Activated naive CD4-positive, alpha-beta T cell treated with anti-CD3 and anti-CD28 coated beads, Interleukin-2, amount 50 U/mL, for 16 hours (primary cell): ENCODE results near the gene RCAN1.

ENCODE experiments used
- DNase-seq: peaks from one replicate; pipeline ENCODE4 v3.0.0-alpha.2; 2020

The RCAN1 gene

DNA sequence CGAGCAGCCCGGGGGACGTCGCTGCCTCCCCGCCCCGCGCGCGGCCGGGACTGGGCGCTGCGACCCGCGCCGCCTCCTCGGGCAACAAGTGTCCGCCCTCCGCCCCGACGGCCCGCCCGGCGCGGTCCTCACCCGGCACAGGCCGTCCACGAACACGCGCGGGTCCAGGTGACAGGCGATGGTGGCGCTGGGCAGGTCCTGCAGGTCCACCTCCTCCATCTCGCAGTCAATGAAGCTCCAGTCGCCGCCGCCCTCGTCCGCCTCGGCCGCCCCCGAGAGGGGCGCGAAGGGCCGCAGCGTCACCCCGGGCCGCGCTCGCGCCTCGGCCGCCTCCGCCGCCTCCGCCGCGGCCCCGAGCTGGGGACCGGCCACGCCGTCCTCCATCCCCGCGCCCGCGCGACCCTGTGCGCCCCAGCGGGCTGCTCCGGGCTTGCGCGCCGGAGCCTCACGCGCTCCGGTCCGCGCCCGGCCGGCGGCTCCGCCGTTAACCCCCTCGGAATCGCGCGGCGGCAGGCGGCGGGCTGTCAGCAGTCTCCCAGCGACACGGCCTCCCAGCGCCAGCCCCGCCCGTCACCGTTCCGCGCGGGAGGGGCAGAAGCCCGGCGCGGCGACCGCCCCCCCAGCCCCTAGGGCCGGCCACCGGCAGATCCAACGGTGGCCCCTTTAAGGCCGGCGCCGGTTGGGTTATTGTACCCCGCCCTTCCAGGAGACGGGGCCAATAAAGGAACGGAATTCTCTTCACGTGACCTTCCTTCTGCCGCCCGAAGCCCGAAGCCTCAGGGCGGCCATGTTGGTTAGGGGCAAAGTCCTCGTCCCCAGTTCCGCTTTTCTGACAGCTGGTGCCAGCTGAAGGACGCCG lies at the start of gene RCAN1:
Gene RCAN1, minus strand, starts transcription at position 486 of the 859 bp plus-strand sequence. Its CDS starts 102 bp downstream, at position 384.
- peak; percentile 86 for DNase-seq

DNA sequence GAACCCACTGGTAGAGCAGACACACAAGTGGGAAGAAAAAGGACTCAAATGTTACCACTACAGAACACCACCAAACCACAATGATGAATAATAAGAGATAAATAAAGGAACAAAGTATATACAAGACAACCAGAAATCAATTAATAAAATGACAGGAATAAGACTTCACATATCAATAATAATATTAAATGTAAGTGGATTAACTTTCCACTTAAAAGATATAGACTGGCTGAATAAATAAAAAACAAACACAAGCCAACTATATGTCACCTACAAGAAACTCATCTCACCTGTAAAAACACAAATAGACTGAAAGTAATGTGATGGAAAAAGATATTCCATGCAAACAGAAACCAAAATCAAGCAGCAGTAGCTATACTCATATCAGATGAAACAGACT lies 46.9 kb upstream of the RCAN1 start:
- DNase-seq: no peak

DNA sequence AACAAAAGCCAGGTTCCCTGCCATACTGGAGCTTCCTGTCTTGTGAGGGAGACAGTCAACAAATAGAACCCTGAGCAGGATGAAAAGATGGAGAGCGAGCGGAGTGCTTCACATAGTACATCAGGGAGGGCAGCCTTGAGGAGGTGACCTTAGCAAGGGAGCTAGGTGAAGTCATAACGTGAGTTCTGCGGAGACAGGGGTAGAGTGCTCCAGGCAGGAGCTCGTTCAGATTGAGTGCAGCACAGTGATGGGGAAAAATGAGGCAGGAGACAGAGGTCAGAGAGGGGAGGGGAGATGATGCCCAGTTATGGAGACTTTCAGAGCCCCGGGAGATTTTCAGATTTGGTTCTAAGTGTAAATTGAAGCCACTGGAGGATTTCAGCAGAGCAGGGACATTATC lies 38.6 kb upstream of the RCAN1 start:
- no peak for DNase-seq

DNA sequence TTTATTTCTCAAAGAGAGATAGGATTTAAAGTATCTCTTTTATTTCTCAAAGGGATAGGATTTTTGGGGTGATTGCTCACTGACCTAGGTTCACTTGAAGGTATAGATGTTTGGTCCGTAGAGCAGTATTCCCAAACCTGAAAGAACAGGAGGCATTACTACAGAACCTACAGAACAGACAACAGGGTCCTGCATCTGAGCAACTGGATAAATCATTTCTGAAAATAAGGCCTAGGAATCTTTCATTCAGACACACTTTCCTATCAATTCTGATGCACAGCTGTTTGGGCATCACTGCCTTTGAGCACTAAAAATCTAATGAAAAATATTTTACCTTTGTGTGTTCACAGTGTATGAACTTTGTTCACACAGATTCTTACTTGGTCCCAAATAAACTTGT lies 36.7 kb upstream of the RCAN1 start:
- no peak for DNase-seq

DNA sequence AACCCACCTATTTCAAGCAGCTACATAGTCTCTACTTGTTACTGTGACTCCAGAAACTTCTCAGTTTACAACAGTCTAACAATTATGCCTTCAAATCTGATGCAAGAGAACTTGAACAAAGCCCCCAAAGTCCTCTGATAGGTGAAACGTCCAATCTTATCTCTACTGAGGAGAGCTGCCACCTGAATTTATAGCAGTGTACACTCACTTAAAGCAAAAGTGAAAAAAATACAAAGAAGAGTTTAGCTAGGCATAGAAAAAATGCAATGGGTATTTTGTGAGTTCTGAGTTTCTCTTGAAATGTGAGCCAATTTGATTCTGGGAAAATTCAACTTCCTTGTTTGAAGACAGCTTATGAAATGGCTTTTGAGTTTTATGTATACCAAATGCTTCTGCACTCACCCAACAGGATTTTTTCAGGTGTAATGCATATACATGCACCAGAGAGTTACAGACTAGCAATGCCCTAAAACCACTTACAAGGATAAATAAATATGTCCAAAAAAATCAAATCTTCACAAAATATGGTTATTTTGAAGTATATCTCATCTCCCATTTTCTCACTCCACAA lies 36.0 kb upstream of the RCAN1 start:
- DNase-seq: no peak

DNA sequence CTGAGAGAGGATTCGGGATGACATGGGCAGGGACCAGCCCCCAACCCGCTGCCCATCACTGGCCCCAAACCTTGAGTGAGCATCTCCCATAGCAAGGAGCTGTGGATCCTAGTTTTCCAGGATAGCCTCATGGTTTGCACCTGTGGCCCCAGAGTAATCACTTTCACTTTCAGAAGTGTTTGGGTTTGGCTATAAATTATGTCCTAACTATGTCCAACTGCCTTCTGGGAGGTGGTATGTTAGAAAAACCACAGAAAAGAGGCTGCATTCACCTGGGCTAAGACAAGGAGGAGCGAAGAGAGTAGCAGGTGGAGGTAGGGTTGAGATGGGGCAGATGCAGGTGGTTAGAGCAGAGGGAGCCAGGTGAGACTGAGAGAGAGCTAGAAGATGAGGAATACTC lies 34.5 kb upstream of the RCAN1 start:
- DNase-seq: no peak

DNA sequence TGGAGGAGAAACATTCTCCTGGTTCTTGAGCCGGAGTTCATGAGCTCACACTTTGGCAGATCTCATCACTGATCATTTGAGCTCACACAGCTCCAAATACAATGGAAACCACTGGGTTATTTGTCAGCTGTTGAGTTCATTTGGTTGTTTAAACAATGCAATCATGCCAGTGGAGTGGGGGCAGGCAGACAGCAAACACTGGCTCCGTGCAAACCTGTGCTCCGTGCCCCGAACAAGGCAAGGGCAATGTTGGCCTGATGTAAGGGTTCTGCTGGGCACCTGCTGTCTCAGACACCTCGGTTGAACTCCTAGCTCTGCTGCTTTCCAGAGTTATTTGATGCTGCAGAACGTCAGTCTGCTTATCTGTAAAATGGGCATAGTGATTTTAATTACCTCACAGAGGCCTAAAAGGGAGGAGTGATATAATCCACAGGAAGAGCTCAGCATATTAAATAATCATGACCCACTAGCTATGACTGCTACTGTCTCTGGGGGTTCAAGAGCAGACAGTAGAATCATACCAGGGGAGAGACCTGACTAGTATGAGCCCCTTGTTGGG lies 33.9 kb upstream of the RCAN1 start:
- no peak for DNase-seq

DNA sequence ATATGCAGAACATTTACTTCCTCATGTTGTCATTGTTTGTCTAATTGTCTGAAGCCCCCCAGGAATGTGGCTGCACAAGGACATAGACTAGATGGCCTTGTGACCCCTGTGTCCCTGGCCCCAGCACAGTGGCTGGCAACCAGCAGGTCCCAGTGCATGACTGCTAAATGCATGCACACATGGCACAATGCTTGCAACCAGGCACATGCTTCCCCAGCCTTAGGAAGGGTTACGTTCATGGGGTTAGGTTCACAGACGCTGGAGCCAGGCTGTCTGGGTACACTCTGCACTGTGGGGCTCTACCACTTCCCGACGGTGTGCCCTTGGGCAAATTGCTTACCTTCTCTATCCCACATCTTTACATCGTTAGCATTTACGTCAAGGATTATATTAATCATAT lies 32.6 kb upstream of the RCAN1 start:
- no peak for DNase-seq

DNA sequence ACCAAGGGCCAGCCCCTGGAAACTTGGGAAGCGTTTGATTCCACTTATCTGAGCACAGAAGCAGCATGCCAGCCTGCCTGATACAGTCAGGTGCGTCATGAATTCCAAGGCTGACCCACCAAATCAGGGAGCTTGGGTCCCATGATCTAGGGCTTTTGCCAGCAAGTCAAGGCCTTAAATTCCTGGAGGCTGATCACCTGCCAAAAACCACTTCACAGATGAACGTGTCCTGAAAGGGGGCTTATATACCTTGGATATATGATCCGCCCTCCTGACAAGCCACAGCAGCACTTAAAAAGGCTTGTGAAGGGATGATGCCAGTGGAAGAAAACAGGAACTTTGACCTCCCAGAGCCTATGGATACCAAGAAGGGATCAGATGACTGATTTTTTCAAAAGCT lies 29.9 kb upstream of the RCAN1 start:
- DNase-seq: no peak

DNA sequence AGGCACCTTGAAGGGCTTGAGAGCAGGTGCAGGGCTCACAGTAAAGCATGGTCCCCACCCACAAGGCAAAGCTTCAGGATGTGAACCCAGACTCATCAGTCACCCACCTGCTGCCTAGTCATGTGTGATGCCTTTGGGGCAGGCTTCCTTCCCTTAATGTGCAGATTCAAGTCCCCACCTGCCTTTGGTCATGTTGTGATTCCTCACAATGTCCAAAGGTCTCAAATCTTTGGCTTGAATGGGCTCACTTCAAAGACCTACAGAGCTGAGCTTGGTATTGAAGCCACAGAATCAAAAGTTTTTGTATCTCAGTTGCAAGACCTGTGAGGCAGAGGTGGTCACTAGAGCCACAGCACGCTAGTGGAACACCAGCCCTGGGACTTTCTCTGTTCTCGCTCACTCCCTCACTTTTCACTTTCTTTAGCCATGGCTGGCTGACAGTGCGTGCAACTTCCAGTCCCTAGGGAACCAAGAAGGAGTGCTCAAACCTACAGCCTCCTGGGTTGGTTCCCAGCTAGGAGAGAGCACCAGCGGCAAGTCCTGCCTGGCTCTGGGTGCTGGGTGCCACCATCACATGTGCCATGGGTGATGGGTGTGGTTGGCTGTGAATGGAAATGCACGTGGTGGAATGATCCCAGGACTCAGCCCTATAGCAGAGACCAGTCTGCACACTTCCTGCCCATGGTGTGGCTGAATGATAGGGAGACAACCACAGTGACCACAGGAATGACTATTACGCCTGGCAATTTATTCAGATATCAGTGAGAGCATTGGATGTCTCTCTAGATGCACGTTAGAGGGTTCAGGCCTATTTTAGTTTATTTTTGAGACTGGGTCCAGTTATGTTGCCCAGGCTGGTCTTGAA lies 27.5 kb upstream of the RCAN1 start:
- DNase-seq: no peak

DNA sequence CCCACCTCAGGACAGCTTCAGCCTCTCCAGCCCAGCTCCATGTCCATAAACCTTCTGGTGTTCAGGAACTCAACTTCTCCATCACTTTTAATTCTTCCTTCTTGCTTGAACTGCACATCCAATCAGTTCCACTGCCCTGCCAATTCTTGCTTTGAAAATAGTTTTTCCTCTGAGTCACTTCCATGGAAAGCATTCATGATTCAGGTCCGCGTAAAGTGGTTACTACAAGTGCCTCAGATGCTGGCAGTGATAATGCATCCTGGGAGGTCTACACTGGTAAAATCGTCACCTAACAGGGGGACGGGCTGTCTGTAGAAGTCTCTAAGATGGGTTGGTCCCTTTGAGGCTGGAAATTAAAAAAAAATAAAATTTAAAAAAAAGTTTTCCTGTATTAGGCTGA lies 25.9 kb upstream of the RCAN1 start:
- DNase-seq: no peak

DNA sequence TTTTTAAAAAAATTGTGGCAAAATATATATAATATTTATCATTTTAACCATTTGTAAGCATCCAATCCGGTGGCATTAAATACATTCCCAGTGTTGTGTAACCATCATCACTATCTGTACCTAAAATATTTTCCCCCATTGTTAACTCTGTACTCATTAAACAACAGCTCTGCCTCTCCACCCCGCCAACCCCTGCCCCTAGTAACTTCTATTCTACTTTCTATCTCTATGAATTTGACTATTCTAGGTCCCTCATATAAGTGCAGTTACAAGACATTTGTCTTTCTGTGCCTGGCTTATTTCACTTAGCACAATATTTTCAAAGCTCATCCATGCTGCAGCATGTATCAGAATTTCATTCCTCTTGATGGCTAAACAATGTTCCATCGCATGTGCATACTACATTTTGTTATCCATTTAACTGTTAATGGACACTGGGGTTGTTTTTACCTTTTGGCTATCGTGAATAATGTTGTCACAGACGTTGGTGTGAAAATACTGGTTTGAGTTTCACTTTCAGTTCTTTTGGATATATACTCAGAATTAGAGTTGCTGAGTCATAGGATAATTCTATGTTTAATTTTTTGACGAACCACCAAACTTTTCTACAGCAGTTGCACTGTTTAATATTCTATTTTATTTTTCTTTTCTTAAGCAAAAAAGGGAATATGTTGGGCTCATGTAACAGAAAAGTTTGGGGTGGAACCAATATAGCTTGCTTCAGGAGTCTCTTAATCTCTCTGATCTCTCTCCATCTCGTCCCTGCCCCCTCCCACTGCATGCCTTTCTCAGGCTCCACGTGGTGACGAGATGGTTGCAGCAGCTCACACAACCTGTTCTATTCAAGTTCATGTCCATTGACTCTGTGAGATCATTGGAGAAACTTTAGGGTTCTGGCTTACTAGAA lies 25.2 kb upstream of the RCAN1 start:
- peak; percentile 50 for DNase-seq

DNA sequence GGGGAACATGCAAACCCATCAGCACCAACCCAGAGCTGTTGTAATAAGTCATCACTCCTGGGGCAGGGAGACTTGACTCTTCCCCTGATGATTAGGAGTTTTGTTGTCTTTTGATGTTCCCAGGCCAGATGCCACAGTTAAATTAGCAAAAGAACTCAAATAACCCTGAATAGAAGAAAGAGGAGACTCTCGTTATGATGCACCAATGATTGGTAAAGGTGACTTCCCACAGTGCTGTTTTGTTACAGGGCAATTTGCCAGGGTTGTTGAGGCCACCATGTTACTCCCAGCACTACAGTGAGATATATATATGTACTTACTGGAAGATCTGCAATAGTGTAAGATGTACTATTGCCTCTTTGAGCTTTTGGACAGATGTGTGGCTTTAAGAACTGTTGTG lies 24.3 kb upstream of the RCAN1 start:
- DNase-seq: no peak

DNA sequence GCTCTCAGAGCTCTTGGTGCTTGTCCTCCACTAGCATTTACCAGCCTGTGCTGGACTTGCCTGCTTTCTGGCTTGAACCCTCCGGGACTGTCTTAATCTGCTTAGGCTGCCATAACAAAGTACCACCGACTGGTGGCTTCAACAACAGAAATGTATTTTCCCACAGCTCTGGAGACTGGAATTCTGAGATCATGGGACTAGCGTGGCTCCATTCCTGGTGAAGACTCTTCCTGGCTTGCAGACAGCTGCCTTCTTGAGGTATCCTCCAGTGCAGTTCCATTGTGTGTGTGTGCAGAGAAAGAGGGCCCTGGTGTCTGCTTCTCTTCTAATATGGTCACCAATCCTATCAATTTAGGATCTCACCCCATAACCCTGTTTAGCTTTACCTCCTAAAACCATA lies 22.0 kb upstream of the RCAN1 start:
- no peak for DNase-seq

DNA sequence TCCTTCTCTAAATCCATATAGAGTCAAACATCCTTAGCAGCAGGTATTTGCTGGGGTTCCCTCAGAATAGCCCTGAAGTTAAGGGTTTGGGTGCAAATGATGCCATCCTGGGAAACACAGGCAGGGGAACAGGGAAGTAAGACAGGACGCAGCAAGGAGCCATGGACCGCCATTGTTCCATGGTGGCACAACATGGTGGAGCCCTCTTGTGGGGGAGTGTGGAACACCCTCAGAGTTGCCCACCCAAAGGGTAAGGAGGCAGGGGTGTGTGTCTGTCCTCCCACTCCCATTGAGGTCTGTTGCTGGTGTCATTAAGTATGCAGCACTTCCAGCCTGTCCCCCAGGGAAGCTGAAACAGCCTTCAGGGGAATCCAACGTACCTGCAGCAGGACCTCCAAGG lies 20.4 kb upstream of the RCAN1 start:
- peak; percentile 19 for DNase-seq

DNA sequence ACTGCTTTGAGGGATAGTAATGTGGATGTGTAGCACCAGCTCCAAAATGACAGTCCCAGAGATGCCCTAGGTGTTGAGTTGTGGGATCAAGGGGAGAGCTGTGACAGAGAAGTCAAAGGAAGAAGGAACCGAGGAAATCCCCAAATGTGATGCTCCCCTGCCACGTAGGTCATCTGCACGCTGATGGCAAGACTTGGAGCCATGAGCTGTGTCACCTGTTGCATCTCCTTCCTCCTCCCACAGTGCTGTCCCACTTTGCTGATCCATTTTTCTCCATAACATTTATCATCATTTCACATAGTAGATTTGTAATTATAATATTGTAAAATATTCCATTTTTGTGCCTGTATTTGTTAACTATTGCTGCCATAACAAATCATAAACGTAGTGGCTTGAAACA lies 17.6 kb upstream of the RCAN1 start:
- no peak for DNase-seq

DNA sequence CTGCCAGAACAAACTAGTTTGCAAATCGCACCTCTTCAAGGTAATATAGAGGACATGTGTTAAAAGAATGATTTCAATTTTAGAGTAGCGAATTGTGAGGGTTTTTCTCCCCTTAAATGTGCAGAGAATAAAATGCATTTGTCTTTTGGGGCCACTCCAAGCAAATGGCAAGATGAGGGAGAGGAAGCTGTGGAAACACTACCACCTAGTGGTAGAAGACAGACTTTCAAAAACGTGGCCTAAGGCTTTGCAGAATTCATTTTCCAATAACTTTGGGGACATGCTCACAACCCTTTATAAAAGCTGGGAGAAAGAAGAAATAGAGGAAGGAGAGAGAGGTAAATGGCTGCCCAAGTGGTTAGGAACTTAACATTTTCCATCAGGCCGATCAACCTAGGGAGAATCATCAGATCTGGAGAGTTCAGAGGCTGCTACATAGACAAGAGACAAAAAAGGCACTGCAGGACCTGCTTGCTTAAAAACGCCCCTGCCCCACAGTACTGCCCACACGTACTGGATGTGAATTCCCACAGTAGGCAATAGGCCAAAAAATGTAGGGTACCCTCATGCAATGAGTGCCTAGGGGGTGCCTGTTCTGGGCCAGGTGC lies 15.7 kb upstream of the RCAN1 start:
- no peak for DNase-seq

DNA sequence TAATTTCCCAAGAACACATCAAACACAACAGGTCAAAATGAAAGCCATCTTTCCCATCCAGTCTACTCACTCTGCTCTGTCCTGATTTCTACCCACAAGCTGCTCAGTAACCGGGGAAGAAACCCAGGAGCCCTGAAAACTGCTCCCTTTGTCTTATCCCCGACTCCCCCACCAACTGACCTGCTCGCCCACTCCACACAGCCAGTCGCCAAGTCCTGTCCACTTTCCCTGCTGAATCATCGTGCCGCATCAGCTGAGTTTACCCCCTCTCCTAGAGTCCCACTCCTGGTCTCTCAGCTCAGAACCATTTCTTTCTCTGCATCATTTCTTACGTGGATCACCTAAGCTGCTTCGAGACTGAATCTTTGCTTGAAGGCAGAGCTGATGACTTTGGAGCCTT lies 11.2 kb upstream of the RCAN1 start:
- no peak for DNase-seq

DNA sequence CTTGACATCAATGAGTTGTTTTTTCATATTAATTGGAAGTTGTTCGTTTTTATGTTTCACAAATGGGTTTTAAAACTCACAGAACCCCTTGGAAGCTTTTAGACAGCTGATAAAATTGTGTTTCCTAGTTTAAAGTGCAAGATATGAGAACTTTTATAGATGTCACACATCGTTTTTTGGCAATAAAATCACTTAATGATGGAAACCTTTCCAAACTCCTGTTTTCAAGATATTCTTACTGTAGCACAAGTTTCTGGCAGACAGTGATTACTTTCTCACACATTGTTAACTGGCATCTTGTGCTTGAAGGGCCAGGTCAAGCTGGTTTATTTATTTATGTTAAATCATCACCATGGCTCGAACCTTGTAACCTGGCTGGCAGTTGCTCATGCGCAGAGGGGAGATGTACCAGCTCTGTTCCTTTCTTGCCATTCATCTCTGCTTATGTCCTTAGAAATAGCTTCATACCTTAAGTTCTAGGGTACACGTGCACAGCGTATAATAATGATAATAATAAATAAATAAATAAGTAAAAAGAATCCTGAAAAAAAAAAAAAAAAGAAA lies 10.2 kb upstream of the RCAN1 start:
- DNase-seq: no peak

DNA sequence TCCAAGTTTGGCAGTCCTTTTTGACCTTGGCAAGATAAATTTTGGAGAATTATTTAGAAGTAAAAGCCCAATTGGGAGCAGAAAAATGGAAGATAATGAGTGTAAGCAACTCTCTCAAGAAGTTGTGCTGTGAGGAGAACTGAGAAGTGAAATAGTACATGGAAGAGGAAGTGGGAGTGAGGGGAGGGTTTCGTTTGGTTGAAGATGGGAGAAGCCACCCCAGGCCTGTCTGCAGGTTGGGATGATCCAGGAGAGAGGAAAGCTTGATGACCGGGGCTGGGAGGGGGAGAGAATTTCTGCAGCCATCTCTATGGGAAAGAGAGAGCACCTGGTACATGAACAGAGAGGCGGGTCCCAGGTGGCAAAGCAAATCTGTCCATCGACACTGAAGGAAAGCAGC lies 8.6 kb upstream of the RCAN1 start:
- no peak for DNase-seq
